ENCODE measurements around the gene FBF1.
"Not testable (repeated sequence)": the region's sequence is repeated elsewhere in the genome, so short reads cannot be mapped to it uniquely, and the experiment has no call there.

The FBF1 gene

DNA sequence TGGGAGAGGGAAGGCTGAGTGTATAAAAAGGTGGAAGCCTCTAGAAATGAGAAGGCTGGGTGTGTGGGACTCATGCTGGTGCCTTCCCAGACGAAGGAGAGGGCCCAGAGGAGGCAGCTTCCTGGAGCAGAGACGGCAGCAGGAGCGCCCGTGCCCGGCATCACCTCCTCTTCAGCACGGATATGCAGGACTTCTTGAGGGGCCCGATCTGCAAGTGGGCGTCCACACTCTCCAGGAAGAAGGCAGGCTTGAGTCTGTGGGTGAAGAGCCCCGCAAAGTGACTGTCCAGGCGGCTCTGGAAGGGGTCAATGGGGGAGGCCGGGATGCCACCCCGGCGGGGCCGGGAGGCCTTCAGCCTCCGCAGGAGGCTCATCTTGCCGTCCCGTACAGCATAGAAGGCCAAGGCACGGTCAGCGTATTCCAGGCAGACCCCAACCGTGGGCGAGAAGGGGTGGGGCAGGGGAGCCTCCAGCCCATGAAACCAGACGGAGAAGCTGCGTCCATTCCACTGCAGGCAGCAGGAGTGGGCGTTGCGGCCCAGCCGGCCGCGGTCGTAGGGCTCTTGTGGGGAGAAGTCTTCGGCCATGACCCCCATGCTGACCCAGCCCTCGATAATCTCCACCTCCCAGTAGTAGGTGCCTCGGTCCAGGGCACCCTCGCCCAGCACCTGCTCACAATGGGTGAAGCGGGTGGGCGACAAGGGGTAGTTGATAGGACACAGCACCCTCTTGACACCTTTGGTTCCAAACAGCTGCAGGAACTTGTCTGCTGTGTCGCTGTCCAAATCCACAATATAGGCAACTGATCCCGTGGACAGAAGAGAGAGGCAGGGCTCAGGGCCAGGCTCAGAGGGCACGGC, 66.3 kb downstream of the FBF1 start:
- Mint-ChIP-seq H3K4me3 (no peak overlapping the region), H3K9me3 (no peaks in the 10 kb centered on the region), H3K4me1 (peaks cover 23 to 31% of the 10 kb centered on the region in 2 donors), H3K27me3 (peaks cover 6 to 17% of the 10 kb centered on the region in 2 donors), H3K36me3 (no peaks in the 10 kb centered on the region), H3K27ac (no peak overlapping the region)
- no peak for DNase-seq
- ATAC-seq (replicated peaks), result no peak

GRCh38 chr17:75873587-75874322, 67.1 kb downstream of the FBF1 start:
- ATAC-seq (replicated peaks), result no peak
- DNase-seq, result no peak
- H3K27ac Mint-ChIP-seq, result no peak overlapping the region
- no peaks in the 10 kb centered on the region for H3K9me3 Mint-ChIP-seq
- peaks cover 23 to 27% of the 10 kb centered on the region in 2 donors for H3K4me1 Mint-ChIP-seq
- H3K4me3 Mint-ChIP-seq, result no peak overlapping the region
- H3K27me3 Mint-ChIP-seq, result peaks cover 6 to 13% of the 10 kb centered on the region in 2 donors
- H3K36me3 Mint-ChIP-seq, result no peaks in the 10 kb centered on the region

DNA sequence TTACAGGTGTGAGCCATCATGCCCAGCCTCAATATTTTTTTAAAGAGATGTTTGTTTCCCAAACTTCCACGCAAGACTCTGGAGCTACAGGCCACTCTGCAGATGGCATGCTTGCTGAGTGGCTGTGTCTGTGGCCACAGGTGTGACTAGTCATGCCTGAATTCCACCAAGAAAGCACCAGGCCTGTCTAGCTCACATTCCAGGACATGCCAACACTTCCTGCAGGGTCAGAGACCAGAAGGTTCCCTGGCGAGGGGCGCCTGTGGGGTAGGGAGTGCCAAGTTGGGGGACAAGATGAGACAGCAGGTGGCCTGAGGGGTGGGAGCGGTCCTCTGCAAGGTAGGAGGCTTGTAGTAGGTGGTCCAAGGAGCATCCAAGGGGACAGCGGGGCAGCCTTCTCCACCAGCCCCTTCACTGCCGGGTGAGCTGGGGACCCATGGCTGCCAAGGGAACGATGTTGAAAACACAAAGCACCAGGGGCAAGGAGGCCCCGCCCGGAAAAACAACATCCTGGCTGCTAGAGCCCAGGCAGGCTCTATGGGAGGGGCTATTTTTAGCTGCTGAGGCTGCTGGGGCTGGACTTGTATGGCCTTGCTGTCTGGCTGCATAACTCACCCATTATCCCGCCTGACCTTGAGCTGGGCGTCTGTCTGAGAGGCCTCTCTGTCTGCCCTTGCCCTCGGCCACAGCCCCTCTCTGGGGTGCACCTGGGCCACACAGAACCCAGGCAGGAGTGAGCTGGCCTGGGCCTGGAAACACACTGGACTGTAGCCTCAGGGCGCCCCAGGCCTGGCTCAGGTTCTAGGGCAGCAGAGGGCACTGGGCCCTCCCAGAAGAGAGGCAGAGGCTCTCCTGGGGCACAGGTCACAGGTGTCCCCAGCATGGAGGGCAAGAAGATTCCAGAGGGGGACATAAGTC, 68.1 kb downstream of the FBF1 start:
- no peak for DNase-seq

GRCh38 chr17:75870228-75870627, 70.6 kb downstream of the FBF1 start:
- not testable (repeated sequence) for H3K4me3 Mint-ChIP-seq; H3K4me1 Mint-ChIP-seq; H3K27me3 Mint-ChIP-seq; H3K27ac Mint-ChIP-seq; H3K36me3 Mint-ChIP-seq; DNase-seq; ATAC-seq (replicated peaks); H3K9me3 Mint-ChIP-seq

More for the DNA sequence above, 68.1 kb downstream of the FBF1 start:
- Mint-ChIP-seq H3K4me1 (peaks cover 21% of the 10 kb centered on the region in 2 donors), H3K27ac (peak overlapping the region; percentile 14), H3K27me3 (peaks cover 4 to 7% of the 10 kb centered on the region in 2 donors), H3K36me3 (no peaks in the 10 kb centered on the region), H3K4me3 (no peak overlapping the region), H3K9me3 (no peaks in the 10 kb centered on the region)
- ATAC-seq (replicated peaks), result no peak

DNA sequence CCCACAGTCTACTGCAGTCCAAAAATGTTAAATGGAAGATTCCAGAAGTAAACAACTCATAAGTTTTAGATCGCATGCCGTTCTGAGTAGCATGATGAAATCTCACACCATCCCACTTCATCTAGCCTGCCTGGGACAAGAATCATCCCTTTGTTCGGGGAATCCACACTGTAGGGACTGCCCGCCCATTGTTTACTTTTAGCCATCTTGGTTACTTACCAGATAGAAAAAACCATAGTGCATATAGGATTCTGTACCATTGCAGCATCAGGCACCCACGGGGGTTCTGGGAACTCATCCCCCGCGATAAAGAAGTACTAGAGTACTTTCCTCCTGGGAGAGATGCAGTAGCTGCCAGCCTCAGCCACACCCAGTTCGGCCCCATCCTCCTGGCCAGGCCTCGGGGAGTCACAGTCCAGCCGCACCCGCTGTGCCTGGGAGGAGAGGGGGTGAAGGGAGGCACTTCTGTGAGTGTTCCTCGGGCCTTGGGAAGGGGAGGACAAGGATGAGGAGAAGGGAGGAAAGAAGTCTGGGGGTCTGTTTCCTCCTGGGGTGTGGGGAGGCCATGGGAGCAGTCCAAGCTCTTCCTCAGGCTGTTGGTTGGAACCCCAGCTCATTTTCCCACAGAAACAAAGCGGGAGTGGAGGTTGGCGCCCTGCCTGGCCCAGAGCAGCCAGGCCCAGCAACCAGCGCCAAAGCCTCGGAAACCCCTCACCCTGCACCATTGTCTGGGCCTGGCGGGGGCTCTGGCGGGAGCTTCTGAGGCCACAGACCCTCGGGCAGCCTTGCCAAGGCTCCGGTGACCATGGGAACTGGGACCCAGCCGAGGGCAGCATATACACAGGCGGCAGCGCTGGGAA, 71.3 kb downstream of the FBF1 start:
- DNase-seq, result no peak
- Mint-ChIP-seq H3K27me3 (no peaks in the 10 kb centered on the region), H3K4me3 (no peak overlapping the region), H3K9me3 (no peaks in the 10 kb centered on the region), H3K36me3 (no peaks in the 10 kb centered on the region), H3K4me1 (peaks cover 7 to 9% of the 10 kb centered on the region in 2 donors), H3K27ac (peak overlapping the region; percentile 65)
- ATAC-seq (replicated peaks), result no peak

GRCh38 chr17:75868730-75869281, 72.0 kb downstream of the FBF1 start:
- peak overlapping the region; percentile 47 for H3K27ac Mint-ChIP-seq
- not testable (repeated sequence) for H3K4me3 Mint-ChIP-seq; H3K36me3 Mint-ChIP-seq; DNase-seq; ATAC-seq (replicated peaks); H3K27me3 Mint-ChIP-seq; H3K9me3 Mint-ChIP-seq
- H3K4me1 Mint-ChIP-seq, result peaks cover 11 to 16% of the 10 kb centered on the region in 2 donors

- H3K9me3 Mint-ChIP-seq; H3K36me3 Mint-ChIP-seq; H3K27ac Mint-ChIP-seq; H3K27me3 Mint-ChIP-seq; DNase-seq; H3K4me3 Mint-ChIP-seq; ATAC-seq (replicated peaks): not testable (repeated sequence)
- H3K4me1 Mint-ChIP-seq, result peaks cover 13 to 16% of the 10 kb centered on the region in 2 donors
Observed at GRCh38 chr17:75865404-75866188, 75.2 kb downstream of the FBF1 start.

DNA sequence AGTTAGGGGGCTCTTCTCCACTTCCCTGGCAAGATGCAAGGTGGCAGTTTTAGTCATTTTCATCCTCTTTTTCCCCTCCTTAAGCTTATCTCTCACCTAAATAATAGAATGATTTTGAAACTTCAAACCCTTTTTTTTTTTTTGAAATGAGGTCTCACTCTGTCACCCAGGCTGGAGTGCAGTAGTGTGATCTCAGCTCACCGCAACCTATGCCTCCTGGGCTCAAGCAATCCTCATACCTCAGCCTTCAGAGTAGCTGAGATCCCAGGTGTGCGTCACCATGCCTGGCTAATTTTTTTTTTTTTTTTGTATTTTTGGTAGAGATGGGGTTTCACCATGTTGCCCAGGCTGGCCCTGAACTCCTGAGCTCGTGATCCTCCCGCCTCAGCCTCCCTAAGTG, 76.0 kb downstream of the FBF1 start:
- H3K36me3 Mint-ChIP-seq, H3K4me3 Mint-ChIP-seq, H3K9me3 Mint-ChIP-seq, H3K27me3 Mint-ChIP-seq, DNase-seq: not testable (repeated sequence)
- Mint-ChIP-seq H3K27ac (peak overlapping the region; percentile 25), H3K4me1 (peaks cover 13 to 16% of the 10 kb centered on the region in 2 donors)
- ATAC-seq (replicated peaks), result peak; percentile 31 to 36

- peak overlapping the region in 1 of 2 donors; percentile 4 for H3K4me3 Mint-ChIP-seq
- H3K36me3 Mint-ChIP-seq, result no peaks in the 10 kb centered on the region
- ATAC-seq (replicated peaks) (peak; percentile 89 to 91), DNase-seq (peak; percentile 68)
- peaks cover 13 to 17% of the 10 kb centered on the region in 2 donors for H3K4me1 Mint-ChIP-seq
- no peaks in the 10 kb centered on the region for H3K9me3 Mint-ChIP-seq
- no peaks in the 10 kb centered on the region for H3K27me3 Mint-ChIP-seq
- peak overlapping the region; percentile 51 for H3K27ac Mint-ChIP-seq
Observed at GRCh38 chr17:75864448-75864871, 76.4 kb downstream of the FBF1 start.

- no peak overlapping the region for H3K27ac Mint-ChIP-seq
Observed at GRCh38 chr17:75861927-75862317, 78.9 kb downstream of the FBF1 start.

More at GRCh38 chr17:75861927-75862317, 78.9 kb downstream of the FBF1 start:
- H3K4me1 Mint-ChIP-seq, result peaks cover 25 to 35% of the 10 kb centered on the region in 2 donors
- H3K27me3 Mint-ChIP-seq, result no peaks in the 10 kb centered on the region
- no peak overlapping the region for H3K4me3 Mint-ChIP-seq
- no peaks in the 10 kb centered on the region for H3K36me3 Mint-ChIP-seq
- ATAC-seq (replicated peaks) (no peak), DNase-seq (no peak)
- H3K9me3 Mint-ChIP-seq, result no peaks in the 10 kb centered on the region

All from stimulated activated naive B cell treated with anti-CD40 and anti-IgM and Interleukin-4, amounts not matched to agents 10 μg/mL and 1 μg/mL and 100 μg/mL, for 72 hours (primary cell).